ENCODE measurements around the gene RYR2.

The RYR2 gene

GRCh38 chr1:236998546-236998945 lies 43.4 kb upstream of the RYR2 start:
- TF ChIP-seq ZC3H10 (CRISPR knock-in tag; IDR thresholded peaks at IDR 0.05) (no peak), BACH2 (CRISPR knock-in tag; IDR thresholded peaks at IDR 0.05; ENCODE audit: borderline replicate concordance) (no peak), TOX (CRISPR knock-in tag; IDR thresholded peaks at IDR 0.05; ENCODE audit: borderline replicate concordance) (no peak), OSR1 (CRISPR knock-in tag; IDR thresholded peaks at IDR 0.05) (no peak), ZNF70 (CRISPR knock-in tag; IDR thresholded peaks at IDR 0.05) (no peak), RARB (CRISPR knock-in tag; IDR thresholded peaks at IDR 0.05) (no peak), ESRRG (CRISPR knock-in tag; IDR thresholded peaks at IDR 0.05) (no peak), ZFP30 (CRISPR knock-in tag; IDR thresholded peaks at IDR 0.05) (no peak), SNAI2 (CRISPR knock-in tag; IDR thresholded peaks at IDR 0.05) (no peak), POU6F1 (CRISPR knock-in tag; IDR thresholded peaks at IDR 0.05; ENCODE audit: borderline replicate concordance, low read depth) (no peak), GLIS3 (CRISPR knock-in tag; IDR thresholded peaks at IDR 0.05) (no peak), PPARA (CRISPR knock-in tag; IDR thresholded peaks at IDR 0.05; ENCODE audit: borderline replicate concordance) (no peak), ISL1 (CRISPR knock-in tag; IDR thresholded peaks at IDR 0.05) (no peak), TCF4 (CRISPR knock-in tag; IDR thresholded peaks at IDR 0.05; ENCODE audit: borderline replicate concordance) (no peak), ZFP3 (CRISPR knock-in tag; IDR thresholded peaks at IDR 0.05) (no peak), ZNF8 (CRISPR knock-in tag; IDR thresholded peaks at IDR 0.05) (no peak)
- TF ChIP-seq, protein P1, sequence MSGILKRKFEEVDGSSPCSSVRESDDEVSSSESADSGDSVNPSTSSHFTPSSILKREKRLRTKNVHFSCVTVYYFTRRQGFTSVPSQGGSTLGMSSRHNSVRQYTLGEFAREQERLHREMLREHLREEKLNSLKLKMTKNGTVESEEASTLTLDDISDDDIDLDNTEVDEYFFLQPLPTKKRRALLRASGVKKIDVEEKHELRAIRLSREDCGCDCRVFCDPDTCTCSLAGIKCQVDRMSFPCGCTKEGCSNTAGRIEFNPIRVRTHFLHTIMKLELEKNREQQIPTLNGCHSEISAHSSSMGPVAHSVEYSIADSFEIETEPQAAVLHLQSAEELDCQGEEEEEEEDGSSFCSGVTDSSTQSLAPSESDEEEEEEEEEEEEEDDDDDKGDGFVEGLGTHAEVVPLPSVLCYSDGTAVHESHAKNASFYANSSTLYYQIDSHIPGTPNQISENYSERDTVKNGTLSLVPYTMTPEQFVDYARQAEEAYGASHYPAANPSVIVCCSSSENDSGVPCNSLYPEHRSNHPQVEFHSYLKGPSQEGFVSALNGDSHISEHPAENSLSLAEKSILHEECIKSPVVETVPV (CRISPR knock-in tag; IDR thresholded peaks at IDR 0.05), result no peak
- TF ChIP-seq, protein P2, sequence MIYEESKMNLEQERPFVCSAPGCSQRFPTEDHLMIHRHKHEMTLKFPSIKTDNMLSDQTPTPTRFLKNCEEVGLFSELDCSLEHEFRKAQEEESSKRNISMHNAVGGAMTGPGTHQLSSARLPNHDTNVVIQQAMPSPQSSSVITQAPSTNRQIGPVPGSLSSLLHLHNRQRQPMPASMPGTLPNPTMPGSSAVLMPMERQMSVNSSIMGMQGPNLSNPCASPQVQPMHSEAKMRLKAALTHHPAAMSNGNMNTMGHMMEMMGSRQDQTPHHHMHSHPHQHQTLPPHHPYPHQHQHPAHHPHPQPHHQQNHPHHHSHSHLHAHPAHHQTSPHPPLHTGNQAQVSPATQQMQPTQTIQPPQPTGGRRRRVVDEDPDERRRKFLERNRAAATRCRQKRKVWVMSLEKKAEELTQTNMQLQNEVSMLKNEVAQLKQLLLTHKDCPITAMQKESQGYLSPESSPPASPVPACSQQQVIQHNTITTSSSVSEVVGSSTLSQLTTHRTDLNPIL (CRISPR knock-in tag; IDR thresholded peaks at IDR 0.05; ENCODE audit: low read depth), result no peak
- ATAC-seq, result no peak

GRCh38 chr1:237000191-237000590 lies 41.8 kb upstream of the RYR2 start:
- no peak for ATAC-seq
- no peak for TF ChIP-seq POU6F1 (CRISPR knock-in tag; IDR thresholded peaks at IDR 0.05; ENCODE audit: borderline replicate concordance, low read depth)
- TF ChIP-seq ZNF8 (CRISPR knock-in tag; IDR thresholded peaks at IDR 0.05), result no peak
- TF ChIP-seq PPARA (CRISPR knock-in tag; IDR thresholded peaks at IDR 0.05; ENCODE audit: borderline replicate concordance), result no peak
- TF ChIP-seq, protein P1 (CRISPR knock-in tag; IDR thresholded peaks at IDR 0.05), result no peak
- no peak for TF ChIP-seq PATZ1 (CRISPR knock-in tag; IDR thresholded peaks at IDR 0.05; ENCODE audit: borderline replicate concordance)
- no peak for TF ChIP-seq ZFP3 (CRISPR knock-in tag; IDR thresholded peaks at IDR 0.05)
- no peak for TF ChIP-seq CSDC2 (CRISPR knock-in tag; IDR thresholded peaks at IDR 0.05)
- TF ChIP-seq BACH2 (CRISPR knock-in tag; IDR thresholded peaks at IDR 0.05; ENCODE audit: borderline replicate concordance), result no peak
- no peak for TF ChIP-seq GLIS3 (CRISPR knock-in tag; IDR thresholded peaks at IDR 0.05)
- no peak for TF ChIP-seq TCF4 (CRISPR knock-in tag; IDR thresholded peaks at IDR 0.05; ENCODE audit: borderline replicate concordance)
- TF ChIP-seq OSR1 (CRISPR knock-in tag; IDR thresholded peaks at IDR 0.05), result no peak
- no peak for TF ChIP-seq ZNF565 (CRISPR knock-in tag; conservative IDR thresholded peaks at IDR 0.05; ENCODE audit: low read depth)
- TF ChIP-seq ZFP30 (CRISPR knock-in tag; IDR thresholded peaks at IDR 0.05), result no peak
- no peak for TF ChIP-seq TSHZ2 (CRISPR knock-in tag; IDR thresholded peaks at IDR 0.05)
- TF ChIP-seq SNAI2 (CRISPR knock-in tag; IDR thresholded peaks at IDR 0.05), result no peak
- TF ChIP-seq RARB (CRISPR knock-in tag; IDR thresholded peaks at IDR 0.05), result no peak
